ENCODE data around the gene NFATC2. TPM values are rescaled to one million over a fixed set of nuclear protein-coding genes. Genes with fewer than 3 reads are reported as not detected.

The NFATC2 gene
- total RNA-seq, 1 experiment from 2014 or later = 32.3 TPM

DNA sequence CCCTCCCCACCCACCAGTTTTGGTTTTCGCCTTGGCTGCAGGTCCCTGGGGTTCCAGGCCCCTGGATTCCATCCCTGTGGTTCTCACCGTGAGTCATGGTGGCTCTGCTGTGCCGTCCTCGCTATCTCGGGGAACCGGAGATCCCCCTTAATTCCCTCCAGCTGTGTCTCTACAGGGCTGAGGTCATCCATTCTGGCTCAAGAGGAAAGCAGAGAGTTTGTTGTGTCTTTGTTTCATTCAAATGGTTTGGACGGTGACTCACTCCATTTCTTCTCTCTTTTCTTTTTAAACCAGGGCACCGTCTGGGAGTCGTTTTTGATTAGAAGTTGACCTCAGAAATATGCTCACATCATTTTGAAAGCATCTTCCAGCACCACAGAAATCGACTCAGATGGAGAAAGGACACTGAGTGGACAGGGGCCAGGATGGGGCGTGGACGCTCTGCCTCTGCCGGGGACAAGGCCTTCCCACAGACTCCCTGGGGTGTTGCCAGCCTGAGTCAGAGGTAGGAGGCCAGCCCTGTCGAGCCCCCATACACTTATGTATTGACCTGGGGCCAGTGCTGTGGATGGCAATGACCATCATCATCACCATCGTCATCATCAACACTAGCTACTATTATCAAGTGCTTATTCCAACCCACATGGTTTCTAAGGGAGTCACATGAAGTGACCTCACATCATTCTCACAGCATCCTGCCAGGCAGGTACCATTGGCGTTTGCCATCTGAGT is 176.2 kb downstream of the NFATC2 start:
- no peak for DNase-seq
- H3K4me3 ChIP-seq (ENCODE audit: low read length) = no peak overlapping the region
- no peak overlapping the region for H2AFZ ChIP-seq (ENCODE audit: low read length)
- H3K9me2 ChIP-seq (replicated peaks; ENCODE audit: insufficient read depth, low read length) = no peaks in the 10 kb centered on the region
- H3K9me3 ChIP-seq (ENCODE audit: low read length) = peaks cover 6% of the 10 kb centered on the region; the same call in 1 of the 2 replicates
- no peak overlapping the region for H3K9ac ChIP-seq (ENCODE audit: low read length)
- H3K27ac ChIP-seq (ENCODE audit: low read length) = no peak overlapping the region
- H3K79me2 ChIP-seq (ENCODE audit: low read length) = no peaks in the 10 kb centered on the region
- no peaks in the 10 kb centered on the region for H3K4me1 ChIP-seq (ENCODE audit: low read length)
- H3K36me3 ChIP-seq (ENCODE audit: insufficient read depth, low read length) = no peaks in the 10 kb centered on the region
- H3K27me3 ChIP-seq (ENCODE audit: low read length) = peaks cover 3% of the 10 kb centered on the region; the same call in 1 of the 2 replicates
- H3K4me2 ChIP-seq (ENCODE audit: low read depth, low read length, poor library complexity, severe bottlenecking) = no peak overlapping the region
- H4K20me1 ChIP-seq (ENCODE audit: insufficient read depth, low read depth, low read length) = no peaks in the 10 kb centered on the region

DNA sequence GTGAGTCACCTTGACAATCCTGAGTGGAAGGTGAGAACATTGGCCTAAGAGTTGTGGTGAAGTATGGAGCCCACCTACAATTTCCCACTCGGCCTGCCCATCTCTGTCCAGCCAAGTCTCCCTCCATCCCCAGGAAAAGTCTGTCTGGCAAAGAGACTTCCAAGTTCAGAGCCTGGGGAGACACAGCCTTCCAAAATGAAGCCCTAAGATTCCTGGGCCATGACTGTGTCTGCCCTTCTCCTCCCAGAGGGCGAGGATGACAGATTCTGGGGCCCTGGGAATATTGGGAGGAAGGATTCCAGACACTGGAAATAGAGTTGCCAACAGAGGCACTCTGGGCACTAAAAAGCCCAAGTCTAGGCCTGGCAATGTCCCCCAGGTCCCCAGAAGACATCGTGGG is 176.8 kb downstream of the NFATC2 start:
- no peaks in the 10 kb centered on the region for H3K79me2 ChIP-seq (ENCODE audit: low read length)
- H3K4me3 ChIP-seq (ENCODE audit: low read length) = no peak overlapping the region
- no peaks in the 10 kb centered on the region for H3K9me2 ChIP-seq (replicated peaks; ENCODE audit: insufficient read depth, low read length)
- no peaks in the 10 kb centered on the region for H4K20me1 ChIP-seq (ENCODE audit: insufficient read depth, low read depth, low read length)
- H2AFZ ChIP-seq (ENCODE audit: low read length) = no peak overlapping the region
- no peak overlapping the region for H3K4me2 ChIP-seq (ENCODE audit: low read depth, low read length, poor library complexity, severe bottlenecking)
- no peak for DNase-seq
- H3K9me3 ChIP-seq (ENCODE audit: low read length) = peaks cover 6% of the 10 kb centered on the region; the same call in 1 of the 2 replicates
- H3K9ac ChIP-seq (ENCODE audit: low read length) = no peak overlapping the region
- H3K27me3 ChIP-seq (ENCODE audit: low read length) = peaks cover 3% of the 10 kb centered on the region; the same call in 1 of the 2 replicates
- H3K4me1 ChIP-seq (ENCODE audit: low read length) = no peaks in the 10 kb centered on the region
- H3K27ac ChIP-seq (ENCODE audit: low read length) = no peak overlapping the region
- no peaks in the 10 kb centered on the region for H3K36me3 ChIP-seq (ENCODE audit: insufficient read depth, low read length)

DNA sequence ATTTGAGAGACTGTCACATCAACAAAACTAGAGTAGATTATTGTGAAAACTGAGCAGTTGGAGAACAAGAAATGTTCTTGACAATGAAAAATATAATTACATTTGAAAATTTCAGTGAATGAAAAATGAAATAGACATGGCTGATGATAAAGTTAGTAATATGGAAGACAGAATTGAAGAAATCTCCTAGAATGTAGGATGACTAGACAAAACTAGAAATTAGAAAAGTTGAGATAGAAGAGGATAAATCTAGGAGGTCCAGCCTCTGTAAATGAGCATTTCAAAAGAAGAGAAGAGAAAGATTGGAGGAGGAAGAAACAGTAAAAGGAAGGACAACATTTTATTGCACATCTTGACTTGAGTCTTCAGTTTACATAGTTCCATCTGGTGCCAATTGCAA is 178.7 kb downstream of the NFATC2 start:
- no peaks in the 10 kb centered on the region for H3K79me2 ChIP-seq (ENCODE audit: low read length)
- H2AFZ ChIP-seq (ENCODE audit: low read length) = no peak overlapping the region
- H3K27me3 ChIP-seq (ENCODE audit: low read length) = peaks cover 3% of the 10 kb centered on the region; the same call in 1 of the 2 replicates
- no peak for DNase-seq
- no peaks in the 10 kb centered on the region for H3K36me3 ChIP-seq (ENCODE audit: insufficient read depth, low read length)
- H3K9ac ChIP-seq (ENCODE audit: low read length) = no peak overlapping the region
- H3K4me3 ChIP-seq (ENCODE audit: low read length) = no peak overlapping the region
- no peaks in the 10 kb centered on the region for H4K20me1 ChIP-seq (ENCODE audit: insufficient read depth, low read depth, low read length)
- H3K27ac ChIP-seq (ENCODE audit: low read length) = no peak overlapping the region
- H3K9me2 ChIP-seq (replicated peaks; ENCODE audit: insufficient read depth, low read length) = no peaks in the 10 kb centered on the region
- H3K4me1 ChIP-seq (ENCODE audit: low read length) = no peaks in the 10 kb centered on the region
- H3K9me3 ChIP-seq (ENCODE audit: low read length) = peaks cover 6% of the 10 kb centered on the region; the same call in 1 of the 2 replicates
- H3K4me2 ChIP-seq (ENCODE audit: low read depth, low read length, poor library complexity, severe bottlenecking) = no peak overlapping the region

DNA sequence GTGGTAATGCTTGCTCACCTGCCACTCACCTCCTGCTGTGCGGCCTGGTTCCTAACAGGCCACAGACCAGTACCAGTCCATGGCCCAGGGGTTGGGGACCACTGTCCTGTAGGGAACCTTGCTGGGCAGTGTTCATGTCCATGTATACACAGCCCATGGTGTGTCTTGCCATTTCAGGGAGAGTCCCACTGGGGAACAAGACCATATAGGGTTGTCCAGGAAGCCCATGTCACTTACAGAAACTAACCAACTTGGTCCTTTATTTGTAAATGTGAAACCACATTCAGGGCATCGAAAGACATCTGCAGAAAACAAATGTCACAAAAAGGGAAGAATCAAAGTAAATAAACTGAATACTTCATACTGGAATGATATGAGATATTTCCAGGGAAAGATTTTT is 179.1 kb downstream of the NFATC2 start:
- DNase-seq = no peak
- Histone ChIP-seq H3K4me3 (ENCODE audit: low read length) (no peak overlapping the region), H3K36me3 (ENCODE audit: insufficient read depth, low read length) (no peaks in the 10 kb centered on the region), H3K9ac (ENCODE audit: low read length) (no peak overlapping the region), H3K4me2 (ENCODE audit: low read depth, low read length, poor library complexity, severe bottlenecking) (no peak overlapping the region), H3K9me2 (replicated peaks; ENCODE audit: insufficient read depth, low read length) (no peaks in the 10 kb centered on the region), H2AFZ (ENCODE audit: low read length) (no peak overlapping the region), H3K27ac (ENCODE audit: low read length) (no peak overlapping the region), H3K79me2 (ENCODE audit: low read length) (no peaks in the 10 kb centered on the region), H4K20me1 (ENCODE audit: insufficient read depth, low read depth, low read length) (no peaks in the 10 kb centered on the region), H3K4me1 (ENCODE audit: low read length) (no peaks in the 10 kb centered on the region), H3K27me3 (ENCODE audit: low read length) (peaks cover 3% of the 10 kb centered on the region; the same call in 1 of the 2 replicates), H3K9me3 (ENCODE audit: low read length) (peaks cover 6% of the 10 kb centered on the region; the same call in 1 of the 2 replicates)

DNA sequence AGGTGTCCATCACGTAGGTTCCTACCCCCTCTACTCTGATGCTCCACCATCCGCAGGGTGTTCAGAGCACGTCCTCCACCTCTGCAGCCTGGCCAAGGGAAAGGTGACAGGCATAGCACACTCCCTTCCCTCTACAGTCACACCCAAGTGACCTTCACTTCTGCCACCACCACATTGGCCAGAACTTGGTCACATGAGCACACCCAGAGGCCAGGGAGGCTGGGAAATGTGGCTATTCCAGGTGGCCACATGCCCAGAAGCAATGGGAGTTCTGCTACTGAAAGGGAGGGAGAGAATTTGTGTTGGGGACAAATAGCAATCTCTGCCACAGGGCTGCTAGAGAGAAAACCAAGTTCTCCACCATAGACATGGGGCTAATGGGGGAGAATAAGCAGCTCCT is 180.3 kb downstream of the NFATC2 start:
- Histone ChIP-seq H3K9ac (ENCODE audit: low read length) (no peak overlapping the region), H3K4me2 (ENCODE audit: low read depth, low read length, poor library complexity, severe bottlenecking) (no peak overlapping the region), H3K36me3 (ENCODE audit: insufficient read depth, low read length) (no peaks in the 10 kb centered on the region), H3K9me2 (replicated peaks; ENCODE audit: insufficient read depth, low read length) (no peaks in the 10 kb centered on the region), H3K4me3 (ENCODE audit: low read length) (no peak overlapping the region), H3K27ac (ENCODE audit: low read length) (no peak overlapping the region), H2AFZ (ENCODE audit: low read length) (no peak overlapping the region), H3K79me2 (ENCODE audit: low read length) (no peaks in the 10 kb centered on the region), H3K9me3 (ENCODE audit: low read length) (peaks cover 6% of the 10 kb centered on the region; the same call in 1 of the 2 replicates), H3K27me3 (ENCODE audit: low read length) (peaks cover 3% of the 10 kb centered on the region; the same call in 1 of the 2 replicates), H3K4me1 (ENCODE audit: low read length) (no peaks in the 10 kb centered on the region), H4K20me1 (ENCODE audit: insufficient read depth, low read depth, low read length) (no peaks in the 10 kb centered on the region)
- DNase-seq = no peak

DNA sequence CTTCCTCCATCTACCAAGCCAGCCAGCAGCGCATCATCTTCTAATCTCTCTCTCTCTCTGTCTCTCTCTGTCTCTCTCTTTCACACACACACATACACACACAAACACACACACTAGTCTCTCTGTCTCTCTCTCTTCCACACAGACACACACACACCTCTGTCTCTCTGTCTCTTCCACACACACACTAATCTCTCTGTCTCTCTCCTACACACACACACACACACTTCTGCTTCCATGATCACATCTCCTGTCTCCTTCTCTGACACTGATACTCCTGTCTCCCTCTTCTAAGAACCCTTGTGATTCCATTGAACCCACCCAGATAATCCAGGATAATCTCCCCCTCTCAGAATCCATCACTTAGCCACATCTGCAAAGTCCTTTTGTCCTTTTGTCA is 181.3 kb downstream of the NFATC2 start:
- no peak overlapping the region for H3K4me3 ChIP-seq (ENCODE audit: low read length)
- DNase-seq = no peak
- H3K4me2 ChIP-seq (ENCODE audit: low read depth, low read length, poor library complexity, severe bottlenecking) = no peak overlapping the region
- no peaks in the 10 kb centered on the region for H3K9me2 ChIP-seq (replicated peaks; ENCODE audit: insufficient read depth, low read length)
- no peak overlapping the region for H3K9ac ChIP-seq (ENCODE audit: low read length)
- no peaks in the 10 kb centered on the region for H3K79me2 ChIP-seq (ENCODE audit: low read length)
- no peaks in the 10 kb centered on the region for H3K36me3 ChIP-seq (ENCODE audit: insufficient read depth, low read length)
- H3K27me3 ChIP-seq (ENCODE audit: low read length) = peaks cover 3% of the 10 kb centered on the region; the same call in 1 of the 2 replicates
- H4K20me1 ChIP-seq (ENCODE audit: insufficient read depth, low read depth, low read length) = no peaks in the 10 kb centered on the region
- H3K27ac ChIP-seq (ENCODE audit: low read length) = no peak overlapping the region
- H2AFZ ChIP-seq (ENCODE audit: low read length) = no peak overlapping the region
- no peaks in the 10 kb centered on the region for H3K4me1 ChIP-seq (ENCODE audit: low read length)
- peaks cover 6% of the 10 kb centered on the region; the same call in 1 of the 2 replicates for H3K9me3 ChIP-seq (ENCODE audit: low read length)

DNA sequence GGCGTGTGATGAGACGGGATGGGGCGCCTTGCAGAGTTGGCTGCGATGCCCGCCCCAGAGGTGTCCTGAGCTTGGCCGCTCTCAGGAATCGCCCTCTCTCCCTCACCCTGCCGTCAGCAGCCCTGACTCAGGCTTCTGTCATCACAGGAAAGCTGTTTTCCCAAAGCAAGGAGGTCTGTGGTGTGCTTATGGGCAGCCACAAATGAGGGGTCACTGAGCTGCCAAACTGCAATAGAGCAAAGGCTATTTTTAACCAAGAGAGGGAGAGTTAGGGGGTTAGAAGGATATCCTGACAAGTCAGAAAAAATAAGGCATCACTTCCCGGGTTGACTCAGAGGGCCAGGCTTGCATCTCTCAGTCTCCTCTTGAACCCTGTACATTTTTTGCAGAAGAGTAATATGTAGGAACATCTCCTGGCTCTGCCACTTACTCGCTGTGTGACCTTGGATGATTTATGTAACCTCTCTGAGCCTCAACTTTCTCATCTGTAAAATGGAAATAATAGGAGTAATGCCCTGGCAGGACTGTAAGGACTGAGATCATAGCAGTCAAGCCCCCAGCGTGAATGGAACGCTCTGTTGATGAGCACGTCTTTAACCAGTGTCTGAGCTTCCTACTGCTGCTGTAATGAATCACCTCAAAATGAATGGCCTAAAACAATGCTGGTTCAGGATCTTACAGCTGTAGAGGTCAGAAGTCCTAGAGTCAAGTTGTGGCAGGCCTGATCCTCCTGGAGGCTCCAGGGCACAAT is 181.9 kb downstream of the NFATC2 start:
- H3K9me2 ChIP-seq (replicated peaks; ENCODE audit: insufficient read depth, low read length) = no peaks in the 10 kb centered on the region
- H3K4me2 ChIP-seq (ENCODE audit: low read depth, low read length, poor library complexity, severe bottlenecking) = no peak overlapping the region

DNA sequence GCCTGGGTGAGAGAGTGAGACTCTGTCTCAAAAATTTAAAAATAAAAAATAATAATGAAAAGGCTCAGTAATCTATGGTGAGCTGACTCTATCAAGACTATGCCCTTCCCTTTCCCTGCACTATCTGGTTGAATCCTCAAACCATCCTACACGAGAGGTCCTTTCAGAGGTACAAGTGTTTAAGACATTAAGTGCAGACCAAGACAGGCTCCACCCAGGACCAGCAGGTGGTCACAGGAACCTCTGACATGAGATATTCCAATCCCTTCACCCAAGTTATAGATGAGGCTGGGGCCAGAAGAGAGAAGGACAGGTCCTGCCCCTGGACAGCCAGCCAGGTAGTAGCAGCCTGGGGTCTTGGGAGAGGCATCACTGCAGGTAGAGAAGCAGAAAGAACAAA is 182.6 kb downstream of the NFATC2 start:
- no peak overlapping the region for H3K4me2 ChIP-seq (ENCODE audit: low read depth, low read length, poor library complexity, severe bottlenecking)
- no peak overlapping the region for H3K9ac ChIP-seq (ENCODE audit: low read length)
- no peak for DNase-seq
- H3K9me2 ChIP-seq (replicated peaks; ENCODE audit: insufficient read depth, low read length) = no peaks in the 10 kb centered on the region
- no peaks in the 10 kb centered on the region for H3K36me3 ChIP-seq (ENCODE audit: insufficient read depth, low read length)
- no peaks in the 10 kb centered on the region for H3K79me2 ChIP-seq (ENCODE audit: low read length)
- no peaks in the 10 kb centered on the region for H4K20me1 ChIP-seq (ENCODE audit: insufficient read depth, low read depth, low read length)
- H3K9me3 ChIP-seq (ENCODE audit: low read length) = peaks cover 6% of the 10 kb centered on the region; the same call in 1 of the 2 replicates
- no peak overlapping the region for H3K4me3 ChIP-seq (ENCODE audit: low read length)
- peaks cover 3% of the 10 kb centered on the region; the same call in 1 of the 2 replicates for H3K27me3 ChIP-seq (ENCODE audit: low read length)
- no peak overlapping the region for H2AFZ ChIP-seq (ENCODE audit: low read length)
- no peaks in the 10 kb centered on the region for H3K4me1 ChIP-seq (ENCODE audit: low read length)
- no peak overlapping the region for H3K27ac ChIP-seq (ENCODE audit: low read length)

More for the DNA sequence above, 181.9 kb downstream of the NFATC2 start:
- H3K4me1 ChIP-seq (ENCODE audit: low read length) = no peaks in the 10 kb centered on the region
- no peak overlapping the region for H2AFZ ChIP-seq (ENCODE audit: low read length)
- peaks cover 3% of the 10 kb centered on the region; the same call in 1 of the 2 replicates for H3K27me3 ChIP-seq (ENCODE audit: low read length)
- H3K4me3 ChIP-seq (ENCODE audit: low read length) = no peak overlapping the region
- H3K9ac ChIP-seq (ENCODE audit: low read length) = no peak overlapping the region
- no peak overlapping the region for H3K27ac ChIP-seq (ENCODE audit: low read length)
- no peaks in the 10 kb centered on the region for H3K36me3 ChIP-seq (ENCODE audit: insufficient read depth, low read length)
- H3K9me3 ChIP-seq (ENCODE audit: low read length) = peaks cover 6% of the 10 kb centered on the region; the same call in 1 of the 2 replicates
- no peak for DNase-seq
- H4K20me1 ChIP-seq (ENCODE audit: insufficient read depth, low read depth, low read length) = no peaks in the 10 kb centered on the region
- no peaks in the 10 kb centered on the region for H3K79me2 ChIP-seq (ENCODE audit: low read length)
